HG03175 (cell line): Measurements from ENCODE around the gene AK4.
A peak's percentile ranks its signal among the peaks of the same experiment; 100 is the strongest.
"Not testable (repeated sequence)": the region's sequence is repeated elsewhere in the genome, so short reads cannot be mapped to it uniquely, and the experiment has no call there.

Experiments used
- ATAC-seq: cut with Tn5 transposase; IDR thresholded peaks from one replicate; pipeline ENCODE4 v1.9.1; 2021; ENCODE audit warnings: mild to moderate bottlenecking, moderate library complexity; ENCODE audit not compliant: unreplicated experiment

Gene AK4

GRCh38 chr1:65210325-65210724 is 62.3 kb downstream of the AK4 start:
- no peak for ATAC-seq

DNA sequence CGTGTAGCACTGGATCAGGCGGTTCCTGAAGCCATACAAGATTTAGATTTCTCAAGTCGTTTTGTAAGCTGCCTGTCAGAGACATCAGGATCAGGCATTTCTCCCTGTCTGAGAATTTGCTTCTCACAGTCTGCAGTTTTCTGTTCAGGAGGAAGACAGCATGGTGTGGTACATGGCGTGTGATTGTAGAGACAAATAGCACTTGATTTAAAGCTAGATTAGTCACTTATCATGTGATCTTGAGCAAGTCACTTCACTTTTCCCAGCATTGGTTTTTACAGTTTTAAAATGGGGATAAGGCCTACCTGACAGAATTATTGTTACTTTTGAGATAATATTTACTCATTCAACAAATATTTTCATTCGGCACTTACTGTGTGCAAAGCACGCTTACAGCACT is 63.3 kb downstream of the AK4 start:
- ATAC-seq: no peak

GRCh38 chr1:65213271-65214023 is 65.4 kb downstream of the AK4 start:
- ATAC-seq: no peak

- ATAC-seq: no peak
These were observed 66.5 kb downstream of the AK4 start for GRCh38 chr1:65214340-65215027.

DNA sequence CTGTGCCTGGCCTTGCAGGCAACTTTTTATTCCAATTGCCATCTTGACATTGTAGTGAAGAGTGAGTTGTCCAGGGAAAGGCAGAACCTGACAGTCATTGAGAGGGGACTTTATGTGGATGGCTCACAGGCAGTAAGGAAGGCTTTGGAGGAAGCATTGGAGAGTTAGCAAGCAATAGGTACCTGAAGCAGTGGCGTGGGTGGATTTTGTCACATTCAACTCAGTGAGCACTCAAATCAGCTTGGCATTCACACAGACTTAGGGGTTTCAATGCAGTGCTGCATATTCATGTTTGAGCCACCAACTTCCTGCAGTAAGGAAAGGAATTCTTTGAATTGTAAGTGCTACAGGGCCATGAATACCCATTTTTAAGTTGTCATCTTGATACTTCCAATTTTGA is 69.0 kb downstream of the AK4 start:
- no peak for ATAC-seq

GRCh38 chr1:65221638-65222339 is 73.8 kb downstream of the AK4 start:
- no peak for ATAC-seq

DNA sequence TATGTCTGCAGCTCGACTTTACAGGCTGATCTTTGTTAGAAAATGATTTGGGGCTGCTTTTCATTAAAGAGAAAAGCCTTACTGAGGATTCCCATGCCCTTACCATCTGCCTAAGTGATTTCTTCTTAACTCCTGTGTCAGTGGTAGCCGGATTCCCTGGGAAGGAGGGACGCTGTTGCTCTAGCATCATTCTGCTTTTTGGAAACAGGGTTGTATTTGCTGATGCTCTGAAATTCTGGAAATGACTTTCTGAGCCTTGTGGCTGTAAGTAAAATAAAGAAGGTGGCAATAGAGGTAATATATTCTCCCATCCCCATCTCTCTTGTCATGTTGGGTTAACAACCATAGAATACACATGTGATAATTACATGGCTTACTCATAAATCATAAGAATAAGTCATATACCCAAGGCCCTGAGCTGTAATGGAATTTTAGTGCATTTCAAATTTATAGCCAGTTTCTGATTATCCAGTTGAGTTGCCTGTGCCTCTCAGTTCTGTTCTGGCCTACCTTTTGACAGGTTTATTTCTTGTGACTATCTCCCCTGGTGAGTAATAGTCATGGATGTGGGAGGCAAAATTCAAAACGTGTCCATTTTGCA is 74.4 kb downstream of the AK4 start:
- ATAC-seq: no peak

GRCh38 chr1:65224681-65225091 is 76.7 kb downstream of the AK4 start:
- ATAC-seq: no peak

- no peak for ATAC-seq
These were observed 77.2 kb downstream of the AK4 start for GRCh38 chr1:65225179-65225578.

DNA sequence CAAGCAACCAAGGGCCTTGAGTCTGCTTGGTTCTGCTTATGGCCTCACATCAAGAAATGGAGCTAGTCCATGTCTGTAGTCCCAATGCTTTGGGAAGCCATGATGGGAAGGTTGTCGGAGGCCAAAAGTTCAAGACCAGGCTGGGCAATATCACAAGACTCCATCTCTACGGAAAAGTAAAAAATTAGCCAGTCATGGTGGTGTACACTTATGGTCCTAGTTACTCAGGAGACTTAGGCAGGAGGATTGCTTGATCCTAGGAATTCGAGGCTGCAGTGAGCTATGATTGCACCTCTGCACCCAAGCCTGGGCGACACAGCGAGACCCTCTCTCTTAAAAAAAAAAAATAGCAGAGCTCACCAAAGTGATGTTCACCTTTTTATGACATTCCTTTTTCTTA is 81.2 kb downstream of the AK4 start:
- no peak for ATAC-seq

- ATAC-seq: no peak
These were observed 81.8 kb downstream of the AK4 start for GRCh38 chr1:65229754-65230339.

- ATAC-seq: peak; percentile 58
These were observed 82.9 kb downstream of the AK4 start for GRCh38 chr1:65230731-65231481.

- no peak for ATAC-seq
These were observed 83.8 kb downstream of the AK4 start for GRCh38 chr1:65231718-65232330.

- no peak for ATAC-seq
These were observed 84.5 kb downstream of the AK4 start for GRCh38 chr1:65232461-65232990.

DNA sequence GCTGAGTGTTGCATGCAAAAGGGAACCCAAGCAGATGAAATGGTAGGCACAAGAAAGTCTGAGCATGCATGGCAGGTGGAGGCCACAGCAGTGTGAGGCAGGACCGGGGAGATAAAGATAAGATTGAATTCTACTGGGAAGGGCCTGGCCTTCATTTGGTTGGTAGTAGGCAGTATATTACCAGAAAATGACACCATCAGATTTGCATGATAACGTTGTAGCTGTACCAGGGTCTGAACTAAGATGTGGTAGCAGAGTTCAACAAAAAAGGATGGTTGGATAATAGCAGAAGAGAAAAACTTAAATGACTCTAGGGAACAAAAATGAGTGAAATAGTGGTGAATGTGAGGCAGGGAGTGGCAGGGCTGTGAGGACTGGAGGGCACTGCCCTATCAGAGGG is 85.8 kb downstream of the AK4 start:
- ATAC-seq: no peak

- ATAC-seq: no peak
These were observed 88.1 kb downstream of the AK4 start for GRCh38 chr1:65235867-65236805.

DNA sequence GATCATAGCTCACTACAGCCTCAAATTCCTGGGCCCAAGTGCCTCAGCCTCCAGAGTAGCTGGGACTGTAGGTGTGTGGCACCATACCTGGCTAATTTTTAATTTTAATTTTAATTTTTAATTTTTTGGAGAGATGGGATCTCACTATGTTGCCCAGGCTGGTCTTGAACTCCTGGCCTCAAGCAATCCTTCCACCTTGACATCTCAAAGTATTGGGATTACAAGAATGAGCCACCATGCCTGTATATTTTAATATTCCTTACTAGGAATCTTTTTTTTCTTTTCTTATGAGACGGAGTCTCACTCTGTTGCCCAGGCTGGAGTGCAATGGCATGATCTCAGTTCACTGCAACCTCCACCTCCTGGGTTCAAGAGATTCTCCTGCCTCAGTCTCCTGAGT is 89.1 kb downstream of the AK4 start:
- not testable (repeated sequence) for ATAC-seq

- no peak for ATAC-seq
These were observed 89.5 kb downstream of the AK4 start for GRCh38 chr1:65237503-65237902.

GRCh38 chr1:65238010-65238409 is 90.0 kb downstream of the AK4 start:
- ATAC-seq: no peak
